ENCODE results near the gene DLX6.

DLX6 gene

DNA sequence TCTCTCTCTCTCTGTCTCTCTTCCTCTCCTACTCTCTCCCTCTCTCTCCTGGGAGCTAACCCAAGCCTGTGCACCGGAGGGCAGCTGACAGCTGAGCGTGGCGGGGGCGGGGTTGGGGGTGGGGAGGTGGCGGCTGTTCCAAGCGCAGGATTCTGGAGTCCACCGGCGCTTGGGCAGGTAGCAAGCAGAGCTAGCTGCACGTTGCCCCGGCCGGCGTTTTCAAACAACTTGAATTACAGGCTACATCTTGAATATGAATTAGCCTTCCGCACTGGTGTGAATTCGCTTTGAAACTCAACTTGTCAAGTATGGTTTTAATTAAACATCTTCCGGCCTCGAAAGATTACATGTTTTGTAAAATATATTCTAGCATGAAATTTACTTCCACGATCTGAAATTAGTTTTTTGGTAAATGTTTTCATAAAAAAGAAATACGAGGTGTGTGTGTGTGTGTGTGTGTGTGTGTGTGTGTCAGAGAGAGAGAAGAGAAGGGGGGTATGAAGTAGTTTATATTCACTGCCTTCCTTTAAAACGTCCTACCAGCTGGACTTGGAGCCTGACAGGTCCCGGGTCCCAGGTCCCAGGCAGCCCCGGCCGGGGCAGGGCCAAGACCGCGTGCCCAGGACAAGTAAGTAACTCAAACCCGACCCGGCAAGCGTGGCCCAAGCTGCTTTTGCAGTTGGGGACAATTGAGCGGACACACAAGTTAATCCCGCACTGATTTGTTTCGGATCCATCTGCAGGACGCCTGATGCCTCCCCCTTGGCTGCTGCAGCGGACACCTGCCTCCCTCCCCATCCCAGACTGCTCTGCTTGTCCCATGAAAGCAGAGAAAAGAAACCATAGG lies 9.0 kb upstream of the DLX6 start:
- no peak for DNase-seq

DNA sequence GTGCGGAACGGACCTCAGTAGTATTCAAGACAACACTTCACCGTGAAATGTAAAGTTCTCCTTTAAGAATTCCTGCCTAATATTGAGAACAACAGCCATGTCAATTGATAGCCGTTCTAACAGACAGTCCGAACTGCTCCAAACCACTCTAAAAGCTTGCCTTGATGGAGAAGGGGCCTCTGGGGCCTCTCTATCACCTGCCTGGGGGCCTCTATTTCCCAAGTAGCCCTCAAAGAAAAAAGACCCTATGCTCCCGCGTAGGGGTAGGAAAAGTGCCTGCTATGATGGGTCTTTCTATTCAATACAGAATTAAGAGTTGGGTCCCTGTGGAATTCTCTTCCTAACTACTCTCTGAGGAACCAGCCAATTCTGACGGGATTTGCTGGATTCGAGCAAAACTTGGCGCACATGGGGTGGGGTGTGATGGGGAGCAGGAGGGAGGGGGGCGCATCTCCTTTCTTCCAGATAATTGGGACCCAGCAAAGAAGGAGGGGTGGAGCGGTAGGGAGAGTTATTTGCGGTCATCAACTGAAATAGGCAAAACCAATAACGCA lies 8.3 kb upstream of the DLX6 start:
- DNase-seq = no peak

DNA sequence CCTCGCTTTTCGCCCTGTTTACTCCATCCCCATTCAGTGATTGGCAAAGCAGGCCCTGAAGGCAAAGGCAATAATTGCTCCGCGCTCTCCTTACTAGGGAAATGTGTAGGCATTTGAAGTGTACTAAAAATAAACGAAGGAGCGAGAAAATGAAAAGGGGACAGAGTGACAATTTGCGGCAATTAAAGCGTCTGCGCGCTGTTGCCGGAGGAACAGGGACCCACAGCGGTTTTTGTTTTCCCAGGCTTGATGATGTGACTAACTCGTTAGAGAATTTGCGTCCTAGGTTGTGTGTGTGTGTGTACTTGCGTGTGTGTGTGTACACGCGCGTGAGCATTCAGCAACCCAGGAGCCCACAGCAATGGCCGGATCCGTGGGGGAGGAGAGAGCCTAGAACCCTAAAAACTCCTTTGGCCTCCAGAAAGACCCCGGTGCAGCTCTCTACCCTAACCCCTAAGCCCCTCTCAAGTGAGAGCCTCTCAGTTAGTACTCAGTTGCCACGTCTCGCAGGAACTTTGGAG lies 7.8 kb upstream of the DLX6 start:
- DNase-seq = no peak

DNA sequence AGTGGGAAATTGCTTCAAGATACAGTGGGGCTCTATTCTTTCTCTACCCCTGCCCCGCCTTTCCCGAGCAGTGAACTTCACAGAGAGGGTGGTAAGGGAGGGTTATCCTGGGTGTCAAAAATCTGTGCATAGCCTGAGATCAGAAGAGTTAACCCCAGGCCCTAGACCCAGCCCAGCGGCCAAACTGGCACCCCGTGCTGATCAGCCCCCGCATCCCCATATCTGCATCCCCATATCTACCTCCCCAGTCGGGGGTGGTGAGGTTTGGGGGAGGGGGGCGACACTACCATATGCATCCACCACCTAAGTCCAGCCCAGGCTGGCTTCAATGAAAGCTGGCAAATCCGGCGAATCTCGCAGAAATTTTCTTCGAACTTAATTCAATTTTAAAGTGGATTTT lies 7.0 kb upstream of the DLX6 start:
- no peak for DNase-seq

DNA sequence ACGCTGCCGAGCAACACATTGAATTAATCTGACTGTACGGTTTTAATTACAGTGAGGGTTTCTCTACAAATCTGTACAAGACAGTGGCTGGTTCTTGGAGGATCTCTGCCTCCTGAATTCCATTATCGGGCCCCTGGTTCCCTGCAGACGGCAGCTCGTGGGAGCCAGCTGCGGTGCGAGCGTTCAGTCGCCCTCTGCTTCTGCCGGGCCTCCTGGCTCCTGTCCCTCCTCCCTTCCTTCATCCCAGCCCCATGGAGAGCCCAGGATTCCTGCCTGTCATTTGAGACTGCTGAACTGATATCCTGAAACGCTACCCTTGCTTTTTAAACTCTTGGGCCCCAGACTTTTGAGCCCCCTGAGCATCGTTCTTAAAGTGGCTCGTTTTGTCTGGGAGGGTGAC lies 6.6 kb upstream of the DLX6 start:
- DNase-seq = no peak

GRCh38 chr7:97001221-97001620 lies 4.1 kb upstream of the DLX6 start:
- DNase-seq = no peak

DNA sequence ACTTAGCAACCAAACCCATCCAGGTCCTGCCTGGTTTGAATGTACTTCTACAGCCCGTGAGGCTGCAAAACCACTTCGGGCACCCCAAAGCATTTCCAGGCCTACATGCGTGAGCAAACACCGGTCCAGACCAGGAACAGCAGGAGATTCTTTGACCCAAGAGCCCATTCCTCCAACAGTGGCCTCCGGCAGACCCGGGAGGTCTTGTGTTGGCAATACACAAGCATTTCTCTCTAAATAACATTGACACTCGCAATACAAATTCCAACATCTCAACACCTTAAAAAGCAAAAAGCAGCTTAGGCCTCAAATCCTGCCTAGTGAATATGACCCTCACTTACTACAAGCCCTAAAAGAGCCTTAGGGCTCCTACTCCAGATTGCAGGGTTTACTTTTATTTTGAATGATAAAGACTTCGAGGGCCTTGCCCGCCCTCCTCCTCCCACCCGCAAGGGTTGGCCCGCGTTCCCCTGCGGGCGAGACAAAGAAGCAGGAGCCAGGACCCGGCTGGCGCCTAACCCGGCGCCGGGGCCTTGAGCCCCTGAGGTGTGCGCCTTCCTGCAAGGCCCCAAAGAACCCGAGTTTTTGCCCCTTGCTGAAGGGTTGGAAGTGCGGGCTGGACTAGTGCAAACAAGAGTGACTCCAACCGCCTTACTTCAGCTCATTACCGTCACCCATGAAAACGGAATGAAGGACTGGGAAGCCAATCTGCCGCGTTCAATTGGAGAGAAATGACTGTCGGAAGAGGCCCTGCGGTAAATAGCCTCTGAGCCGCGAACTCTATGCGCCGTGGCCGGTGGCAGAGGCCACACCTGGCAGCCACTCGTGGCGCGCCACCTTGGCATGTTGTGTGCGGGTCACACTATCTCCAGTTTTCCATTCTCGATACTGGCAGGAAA lies 3.4 kb upstream of the DLX6 start:
- no peak for DNase-seq

DNA sequence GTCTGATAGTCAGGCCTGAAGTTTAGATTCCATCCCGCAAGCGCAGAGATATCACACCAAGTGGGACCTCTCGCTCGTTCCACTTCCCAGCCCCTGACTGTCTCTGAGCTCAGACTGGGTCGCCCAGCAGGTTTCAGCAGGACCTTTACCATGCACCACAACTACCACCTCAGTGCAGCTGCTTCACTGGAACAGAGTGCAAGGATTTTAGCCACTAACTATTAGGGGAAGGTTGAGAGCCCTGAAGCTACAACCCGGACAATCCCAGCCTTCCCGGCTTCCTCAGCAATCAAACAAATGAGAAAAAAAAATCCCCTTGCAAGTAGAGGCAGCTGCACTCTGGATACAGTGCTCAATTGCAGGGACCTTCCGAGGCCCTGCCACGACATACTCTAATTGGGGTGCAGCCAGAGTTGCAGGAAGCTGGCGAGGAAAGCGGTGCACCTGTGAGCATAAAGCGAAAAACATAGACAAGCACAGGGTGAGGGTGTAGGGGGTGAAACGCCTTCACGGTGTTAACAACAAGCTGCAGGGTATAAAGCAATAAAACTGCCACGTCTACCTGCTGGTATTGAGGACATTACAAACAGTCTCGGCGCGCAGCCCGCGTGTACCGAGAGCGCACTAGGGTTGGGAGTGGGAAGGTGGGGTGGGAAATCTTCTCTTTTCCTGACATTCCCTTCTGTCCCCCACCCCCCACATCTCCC lies 2.6 kb upstream of the DLX6 start:
- DNase-seq = no peak

GRCh38 chr7:97003262-97004246 lies 1.8 kb upstream of the DLX6 start:
- no peak for DNase-seq

DNA sequence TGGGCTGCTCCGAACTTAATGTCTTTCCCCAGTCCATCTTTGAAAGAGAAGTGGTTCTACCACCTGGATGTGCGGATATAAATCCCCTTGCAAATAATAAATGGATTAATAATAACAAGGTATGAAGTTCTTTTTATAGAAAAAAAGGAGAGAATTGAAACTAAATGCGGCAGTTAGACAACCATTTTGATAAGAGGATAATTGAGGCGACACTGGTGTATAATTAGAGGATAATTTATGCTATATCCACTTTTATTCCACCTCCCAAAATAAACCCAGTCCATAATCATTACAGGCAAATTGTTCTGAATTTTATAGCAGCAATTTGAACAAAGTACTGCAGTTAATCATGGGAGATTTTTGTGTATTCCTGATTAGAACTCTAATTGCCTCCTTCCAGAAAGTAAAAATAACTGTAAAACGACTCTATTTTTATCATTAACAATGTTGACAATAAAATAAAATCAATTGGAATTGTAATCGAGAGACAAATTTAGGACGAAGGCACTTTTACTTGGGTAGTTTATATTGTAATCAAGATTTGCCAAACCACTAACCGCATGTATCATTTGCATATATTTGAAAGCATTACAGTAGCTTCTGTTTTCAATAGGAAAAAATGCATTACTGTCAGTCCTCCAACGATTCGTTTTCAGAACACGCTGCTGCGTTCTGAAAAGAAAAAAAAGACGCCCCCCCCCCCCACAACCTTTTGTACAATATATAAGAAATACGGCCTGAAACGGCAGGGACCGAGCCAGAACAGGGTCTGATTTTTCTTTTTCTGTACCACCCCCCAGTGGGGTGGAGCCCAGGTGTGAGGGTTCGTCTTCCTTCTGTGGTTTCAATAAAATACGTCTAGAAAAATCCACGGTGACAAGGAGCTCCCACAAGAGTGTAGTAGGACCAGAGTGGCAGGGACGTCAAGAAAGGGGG lies 838 bp upstream of the DLX6 start:
- no peak for DNase-seq

DNA sequence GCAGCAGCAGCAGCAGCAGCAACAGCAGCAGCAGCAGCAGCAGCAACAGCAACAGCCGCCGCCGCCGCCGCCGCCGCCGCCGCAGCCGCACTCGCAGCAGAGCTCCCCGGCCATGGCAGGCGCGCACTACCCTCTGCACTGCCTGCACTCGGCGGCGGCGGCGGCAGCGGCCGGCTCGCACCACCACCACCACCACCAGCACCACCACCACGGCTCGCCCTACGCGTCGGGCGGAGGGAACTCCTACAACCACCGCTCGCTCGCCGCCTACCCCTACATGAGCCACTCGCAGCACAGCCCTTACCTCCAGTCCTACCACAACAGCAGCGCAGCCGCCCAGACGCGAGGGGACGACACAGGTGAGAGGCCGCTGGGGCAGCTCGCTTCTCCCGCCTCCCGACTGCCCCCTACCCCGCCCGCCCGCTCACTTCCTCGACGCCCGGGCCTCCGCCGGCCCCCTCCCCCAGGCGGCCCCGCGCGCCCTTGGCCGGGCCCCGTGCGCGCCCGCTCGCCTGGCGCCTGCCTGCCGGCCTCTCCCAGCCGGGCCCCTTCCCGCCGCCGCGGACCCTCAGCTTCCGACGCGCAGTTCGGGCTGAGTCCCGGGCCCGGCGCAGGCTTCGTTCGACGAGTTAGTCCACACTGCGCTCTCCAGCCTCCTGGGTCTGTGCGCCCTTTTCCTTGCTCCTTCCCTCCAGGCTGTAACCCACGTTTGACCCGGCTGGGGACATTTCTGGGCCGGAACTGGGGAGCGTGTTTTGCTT lies 882 bp downstream of the DLX6 start:
- DNase-seq = no peak

- DNase-seq = no peak
These were observed 1.6 kb downstream of the DLX6 start for GRCh38 chr7:97006816-97007582.

- no peak for DNase-seq
These were observed 2.2 kb downstream of the DLX6 start for GRCh38 chr7:97007583-97007861.

- no peak for DNase-seq
These were observed 3.0 kb downstream of the DLX6 start for GRCh38 chr7:97008275-97008917.

- DNase-seq = no peak
These were observed 4.7 kb downstream of the DLX6 start for GRCh38 chr7:97009753-97010732.

- no peak for DNase-seq
These were observed 5.8 kb downstream of the DLX6 start for GRCh38 chr7:97011104-97011503.
